ENCODE measurements around the gene EPB41L4A.

DNA sequence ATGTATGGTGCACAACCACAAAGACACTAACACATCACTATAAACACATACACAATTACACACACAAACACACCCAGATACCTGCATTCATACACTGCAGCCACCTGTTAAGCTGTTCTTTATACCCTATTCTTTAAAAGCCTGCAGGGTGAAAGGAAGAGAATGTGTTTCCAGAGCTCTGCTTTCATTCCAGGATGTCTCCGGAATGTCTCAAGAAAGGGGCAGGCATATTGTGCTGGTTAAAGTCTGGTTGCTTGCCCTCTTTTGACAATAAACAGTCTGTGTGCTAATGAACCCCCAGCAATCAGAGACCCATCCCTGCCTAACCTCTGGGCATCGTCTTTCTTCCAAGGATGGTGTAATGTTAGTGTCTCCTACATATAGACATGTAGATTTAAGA is 181.6 kb downstream of the EPB41L4A start:
- TF ChIP-seq, protein P1, sequence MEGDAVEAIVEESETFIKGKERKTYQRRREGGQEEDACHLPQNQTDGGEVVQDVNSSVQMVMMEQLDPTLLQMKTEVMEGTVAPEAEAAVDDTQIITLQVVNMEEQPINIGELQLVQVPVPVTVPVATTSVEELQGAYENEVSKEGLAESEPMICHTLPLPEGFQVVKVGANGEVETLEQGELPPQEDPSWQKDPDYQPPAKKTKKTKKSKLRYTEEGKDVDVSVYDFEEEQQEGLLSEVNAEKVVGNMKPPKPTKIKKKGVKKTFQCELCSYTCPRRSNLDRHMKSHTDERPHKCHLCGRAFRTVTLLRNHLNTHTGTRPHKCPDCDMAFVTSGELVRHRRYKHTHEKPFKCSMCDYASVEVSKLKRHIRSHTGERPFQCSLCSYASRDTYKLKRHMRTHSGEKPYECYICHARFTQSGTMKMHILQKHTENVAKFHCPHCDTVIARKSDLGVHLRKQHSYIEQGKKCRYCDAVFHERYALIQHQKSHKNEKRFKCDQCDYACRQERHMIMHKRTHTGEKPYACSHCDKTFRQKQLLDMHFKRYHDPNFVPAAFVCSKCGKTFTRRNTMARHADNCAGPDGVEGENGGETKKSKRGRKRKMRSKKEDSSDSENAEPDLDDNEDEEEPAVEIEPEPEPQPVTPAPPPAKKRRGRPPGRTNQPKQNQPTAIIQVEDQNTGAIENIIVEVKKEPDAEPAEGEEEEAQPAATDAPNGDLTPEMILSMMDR (IDR thresholded peaks at IDR 0.05; ENCODE audit: poor library complexity, severe bottlenecking), result no peak
- no peak for TF ChIP-seq EZH2 (IDR thresholded peaks at IDR 0.05; ENCODE audit: borderline replicate concordance, insufficient read depth, low read length, poor library complexity, severe bottlenecking)
- no peak for TF ChIP-seq POLR2AphosphoS5 (IDR thresholded peaks at IDR 0.05)

Data from neural cell (in vitro differentiated cells).